ENCODE measurements around the gene PITPNB.

DNA sequence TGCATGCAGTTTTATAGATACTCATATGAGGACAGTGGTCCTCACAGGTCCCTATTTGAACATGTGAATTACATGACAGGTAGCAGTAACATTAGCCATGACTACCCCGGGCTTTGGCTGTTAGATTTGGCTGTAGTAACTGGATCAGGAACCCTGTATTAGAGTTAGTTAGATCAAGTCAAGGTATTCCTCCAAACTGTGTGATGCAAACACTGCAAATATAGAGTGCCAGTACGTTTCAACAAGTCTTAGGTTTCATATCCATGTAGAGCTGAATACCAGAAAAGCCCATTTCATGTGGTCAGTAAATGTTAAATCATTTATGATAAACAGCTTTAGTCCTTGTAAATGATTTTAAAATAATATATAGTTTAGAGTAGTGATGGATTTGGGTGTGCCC is 29.5 kb upstream of the PITPNB start:
- TF ChIP-seq, protein P1, sequence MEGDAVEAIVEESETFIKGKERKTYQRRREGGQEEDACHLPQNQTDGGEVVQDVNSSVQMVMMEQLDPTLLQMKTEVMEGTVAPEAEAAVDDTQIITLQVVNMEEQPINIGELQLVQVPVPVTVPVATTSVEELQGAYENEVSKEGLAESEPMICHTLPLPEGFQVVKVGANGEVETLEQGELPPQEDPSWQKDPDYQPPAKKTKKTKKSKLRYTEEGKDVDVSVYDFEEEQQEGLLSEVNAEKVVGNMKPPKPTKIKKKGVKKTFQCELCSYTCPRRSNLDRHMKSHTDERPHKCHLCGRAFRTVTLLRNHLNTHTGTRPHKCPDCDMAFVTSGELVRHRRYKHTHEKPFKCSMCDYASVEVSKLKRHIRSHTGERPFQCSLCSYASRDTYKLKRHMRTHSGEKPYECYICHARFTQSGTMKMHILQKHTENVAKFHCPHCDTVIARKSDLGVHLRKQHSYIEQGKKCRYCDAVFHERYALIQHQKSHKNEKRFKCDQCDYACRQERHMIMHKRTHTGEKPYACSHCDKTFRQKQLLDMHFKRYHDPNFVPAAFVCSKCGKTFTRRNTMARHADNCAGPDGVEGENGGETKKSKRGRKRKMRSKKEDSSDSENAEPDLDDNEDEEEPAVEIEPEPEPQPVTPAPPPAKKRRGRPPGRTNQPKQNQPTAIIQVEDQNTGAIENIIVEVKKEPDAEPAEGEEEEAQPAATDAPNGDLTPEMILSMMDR (IDR thresholded peaks at IDR 0.05; ENCODE audit: low read depth, low read length, poor library complexity, severe bottlenecking): no peak
- no peak for TF ChIP-seq EZH2phosphoT487 (IDR thresholded peaks at IDR 0.05; ENCODE audit: borderline replicate concordance, low read length)
